HepG2 (cell line): ENCODE data around the gene SLC11A1. TPM values are rescaled to one million over a fixed set of nuclear protein-coding genes. Genes with fewer than 3 reads are reported as not detected.

ENCODE experiments used
- ATAC-seq: fragments of 200-7000 bp; cut with Tn5 transposase; 3 replicates; pipeline ENCODE4 v1.9.1; 2020; ENCODE audit warnings: mild to moderate bottlenecking, moderate library complexity
- BruUV-seq: library from RNA; stranded (reverse); fragments of 400-500 nt; replicated peaks from 2 replicates; lab custom pipeline; 2021; lab: Mats Ljungman, UMichigan
- CTCF ChIA-PET: fragments of 300-600 bp; formaldehyde crosslinking; extraction: SDS; loops from one replicate; lab custom pipeline; 2021; ENCODE audit warnings: low total read pairs, inconsistent platforms, low intra/inter-chr PET ratio; lab: Yijun Ruan, JAX
- POLR2A ChIA-PET: fragments of 350-600 bp; sonication (Branson Sonifier 250); formaldehyde crosslinking; loops from one replicate; lab custom pipeline; 2020; ENCODE audit warnings: antibody characterized with exemption, inconsistent platforms; lab: Yijun Ruan, JAX
- DNase-seq: peaks from one replicate; pipeline ENCODE4 v3.0.0-alpha.2; 2015; ENCODE audit warnings: low spot score
- FAIRE-seq: peaks from 3 replicates; lab custom pipeline; 2011; peaks lifted over from hg19 to GRCh38; lab: Jason Lieb, UNC
- H2AFZ ChIP-seq: one replicate; pipeline ENCODE4 v1.6.1; 2011; ENCODE audit warnings: low read length, inconsistent platforms
- H3K27ac ChIP-seq: fragments of 300-600 bp; 3 replicates; pipeline ENCODE4 v1.8.0; 2011; ENCODE audit warnings: mixed run types, mild to moderate bottlenecking, mixed read lengths, low read length, inconsistent platforms; ENCODE audit not compliant: insufficient read depth; ENCODE audit errors: extremely low read length
- H3K27me3 ChIP-seq, 2 experiments: fragments of 200-600 bp in 1 of 2; 2 replicates in 1 of 2; 3 replicates in 1 of 2; pipeline versions ENCODE4 v1.6.0 to v1.8.0; 2011; ENCODE audit warnings: low read length in 2 of 2, mild to moderate bottlenecking in 2 of 2, moderate library complexity in 2 of 2, inconsistent platforms in 1 of 2; ENCODE audit not compliant: insufficient read depth in 2 of 2, control insufficient read depth in 1 of 2
- H3K36me3 ChIP-seq, 2 experiments: fragments of 200-600 bp in 1 of 2; replicated peaks in 1 of 2; 2 replicates in 1 of 2; 3 replicates in 1 of 2; pipeline versions ENCODE4 v1.5.1 to v1.8.0; 2011; ENCODE audit warnings: low read length in 2 of 2, inconsistent platforms in 1 of 2; ENCODE audit not compliant: insufficient read depth in 2 of 2, control insufficient read depth in 1 of 2
- H3K4me1 ChIP-seq: 2 replicates; pipeline ENCODE4 v1.5.1; 2012; ENCODE audit warnings: low read length, inconsistent platforms; ENCODE audit not compliant: insufficient read depth
- H3K4me2 ChIP-seq: 2 replicates; pipeline ENCODE4 v1.6.0; 2011; ENCODE audit warnings: low read depth, low read length, inconsistent platforms
- H3K4me3 ChIP-seq, 3 experiments: fragments of 200-600 bp in 1 of 3; sonication (generic), shearing (Covaris generic) in 1 of 3; replicated peaks in 1 of 3; 2 replicates each; pipeline ENCODE4 v1.5.1; 2011 to 2016; ENCODE audit warnings: low read length in 3 of 3, inconsistent platforms in 2 of 3, low read depth in 2 of 3, mild to moderate bottlenecking in 2 of 3, control low read depth in 1 of 3, mixed read lengths in 1 of 3; ENCODE audit not compliant: insufficient read depth in 1 of 3
- H3K79me2 ChIP-seq: one replicate; pipeline ENCODE4 v1.6.1; 2011; ENCODE audit warnings: low read length, inconsistent platforms; ENCODE audit not compliant: insufficient read depth
- H3K9ac ChIP-seq: 2 replicates; pipeline ENCODE4 v1.6.0; 2011; ENCODE audit warnings: mild to moderate bottlenecking, low read depth, low read length, inconsistent platforms; ENCODE audit not compliant: insufficient read depth
- H3K9me3 ChIP-seq: 2 replicates; pipeline ENCODE4 v1.5.1; 2012; ENCODE audit warnings: mild to moderate bottlenecking, low read length
- H4K20me1 ChIP-seq: 2 replicates; pipeline ENCODE4 v1.6.0; 2011; ENCODE audit warnings: inconsistent platforms, mild to moderate bottlenecking, low read length, moderate library complexity; ENCODE audit not compliant: insufficient read depth
- ATF3 ChIP-seq: sonication (generic); formaldehyde crosslinking; IDR thresholded peaks from 2 replicates; pipeline ENCODE4 v1.4.0; 2020; ENCODE audit warnings: missing genetic modification reagents
- CHD2 ChIP-seq: IDR thresholded peaks from 2 replicates; pipeline ENCODE4 v1.6.1; 2011; ENCODE audit warnings: low read depth, low read length, improper control_type of control experiment
- CSRNP1 ChIP-seq: sonication (generic); formaldehyde crosslinking; IDR thresholded peaks from 2 replicates; pipeline ENCODE4 v1.8.1; 2023; ENCODE audit warnings: mild to moderate bottlenecking, missing genetic modification reagents
- IRF2 ChIP-seq: IDR thresholded peaks from 2 replicates; pipeline ENCODE4 v1.6.1; 2018; ENCODE audit warnings: missing genetic modification reagents, missing compliant biosample characterization
- MAF1 ChIP-seq: sonication (generic); formaldehyde crosslinking; IDR thresholded peaks from 2 replicates; pipeline ENCODE4 v1.5.0; 2020; ENCODE audit warnings: missing genetic modification reagents, borderline replicate concordance
- MIXL1 ChIP-seq: IDR thresholded peaks from 2 replicates; pipeline ENCODE4 v1.6.1; 2016
- MTERF4 ChIP-seq: sonication (generic); formaldehyde crosslinking; IDR thresholded peaks from 2 replicates; pipeline ENCODE4 v1.8.0; 2023; ENCODE audit warnings: mild to moderate bottlenecking, missing genetic modification reagents
- MYC ChIP-seq: sonication (generic); formaldehyde crosslinking; IDR thresholded peaks from 2 replicates; pipeline ENCODE4 v1.9.0; 2021; ENCODE audit warnings: missing genetic modification reagents, borderline replicate concordance
- NAIF1 ChIP-seq: sonication (generic); formaldehyde crosslinking; IDR thresholded peaks from 2 replicates; pipeline ENCODE4 v1.5.0; 2020; ENCODE audit warnings: mild to moderate bottlenecking, missing genetic modification reagents, borderline replicate concordance
- POGK ChIP-seq: sonication (generic); formaldehyde crosslinking; conservative IDR thresholded peaks from 2 replicates; pipeline ENCODE4 v1.8.0; 2022; ENCODE audit warnings: mild to moderate bottlenecking, moderate library complexity, missing genetic modification reagents
- POLR2A ChIP-seq, 2 experiments: IDR thresholded peaks; 2 replicates each; pipeline ENCODE4 v1.6.1; 2011; ENCODE audit warnings: low read depth in 2 of 2, low read length in 2 of 2, mild to moderate bottlenecking in 1 of 2, moderate library complexity in 1 of 2; ENCODE audit not compliant: insufficient read depth in 1 of 2
- ZFAT ChIP-seq: sonication (generic); formaldehyde crosslinking; conservative IDR thresholded peaks from 2 replicates; pipeline ENCODE4 v1.8.1; 2023; ENCODE audit warnings: missing genetic modification reagents, inconsistent platforms
- ZNF160 ChIP-seq: sonication (generic); formaldehyde crosslinking; IDR thresholded peaks from 2 replicates; pipeline ENCODE4 v1.8.0; 2022; ENCODE audit warnings: mild to moderate bottlenecking, inconsistent platforms, missing genetic modification reagents
- ZNF652 ChIP-seq: IDR thresholded peaks from 2 replicates; pipeline ENCODE4 v1.6.1; 2016; ENCODE audit warnings: low read depth, borderline replicate concordance
- ZNF660 ChIP-seq: sonication (generic); formaldehyde crosslinking; IDR thresholded peaks from 2 replicates; pipeline ENCODE4 v1.5.1; 2020; ENCODE audit warnings: mild to moderate bottlenecking, low read depth, missing genetic modification reagents, borderline replicate concordance
- ZNF776 ChIP-seq: sonication (generic); formaldehyde crosslinking; IDR thresholded peaks from 2 replicates; pipeline ENCODE4 v1.4.0; 2020; ENCODE audit warnings: mild to moderate bottlenecking, missing genetic modification reagents
- WGBS: methylation state at CpG from one replicate; pipeline ENCODE4 v1.1.6; 2017; ENCODE audit warnings: low lambda C conversion rate; 5-methylcytosine and 5-hydroxymethylcytosine counted together
- in situ Hi-C: cut with HindIII; loops from 2 replicates; pipeline ENCODE4 v1.10.0; 2017; ENCODE audit warnings: low pct_unique_long_range_greater_than_20kb; ENCODE audit not compliant: extremely low pct_ligation_motif_present
- intact Hi-C: fragments of 100-400 bp; cut with micrococcal nuclease; formaldehyde crosslinking; loops from one replicate; pipeline ENCODE4 v1.10.0; 2022; ENCODE audit not compliant: unreplicated experiment
- polyA plus RNA-seq, 8 experiments: library from polyadenylated mRNA; depleted of rRNA in 3 of 8; stranded (reverse) in 7 of 8; unstranded in 1 of 8; fragments of >200 nt; fragmentation: Illumina TruSeq in 4 of 8; extraction: Trizol in 4 of 8; gene quantifications; 2 replicates each; pipeline versions ENCODE4 v1.2.1 to v1.2.3, GENCODE V29; 2011 to 2016; ENCODE audit warnings: low read depth in 4 of 8, missing spikeins in 1 of 8, mixed read lengths in 1 of 8; ENCODE audit not compliant: insufficient read depth in 1 of 8
- total RNA-seq, 5 experiments: library from RNA; depleted of rRNA; stranded (reverse); fragments of >200 nt; fragmentation: Illumina TruSeq; extraction: Trizol; gene quantifications; 2 replicates each; pipeline ENCODE4 v1.2.3, GENCODE V29; 2016; ENCODE audit warnings: low read depth in 1 of 5

Gene SLC11A1
- total and polyA plus RNA-seq, 2 of the 13 experiments (the other 11 are each of a cell fraction or from before 2014, with no cell fraction given) = 0.33 to 2.3 TPM

GRCh38 chr2:218399391-218400166, 17.5 kb downstream of the SLC11A1 start, which contains the start of gene CTDSP1 (continued):
- TF ChIP-seq CHD2 = peak; percentile 53; the same call in 1 of the 2 replicates
- 0 out of 2 replicates have a peak, but pooled peaks have one; percentile 33 for TF ChIP-seq ATF3 (CRISPR knock-in tag)
- TF ChIP-seq ZNF660 (CRISPR knock-in tag) = no peak
- 0 out of 2 replicates have a peak, but pooled peaks have one; percentile 5 for TF ChIP-seq NAIF1 (CRISPR knock-in tag)
- TF ChIP-seq MIXL1 (CRISPR knock-in tag) = peak; percentile 62; the same call in 1 of the 2 replicates
- TF ChIP-seq ZNF160 (CRISPR knock-in tag) = no peak; the same call in 1 of the 2 replicates
- TF ChIP-seq MTERF4 (CRISPR knock-in tag) = peak; percentile 42; the same call in 1 of the 2 replicates
- peak; percentile 62; the same call in 1 of the 2 replicates for TF ChIP-seq IRF2

- Histone ChIP-seq H3K27me3 (no peaks in the 10 kb centered on the region; a peak in 1 of 5 replicates), H3K4me1 (peaks cover 55% of the 10 kb centered on the region), H4K20me1 (no peaks in the 10 kb centered on the region; the same call in 1 of the 2 replicates), H3K4me2 (peak overlapping the region; percentile 69), H3K27ac (peak overlapping the region; percentile 99), H3K9ac (peak overlapping the region; percentile 95), H3K9me3 (no peaks in the 10 kb centered on the region), H3K79me2 (peaks cover 49% of the 10 kb centered on the region), H3K4me3 (peak overlapping the region; percentile 85 to 97 (median 92)), H2AFZ (no peak overlapping the region), H3K36me3 (peaks cover 24 to 38% of the 10 kb centered on the region in 2 experiments; a peak in 4 of 5 replicates)
- intact Hi-C loops = no loop called here
- peak; percentile 12 for ATAC-seq
- POLR2A ChIA-PET = interaction anchor here (0.6 to 2.9 kb wide), 26 partner anchors 11 to 987 kb away, joined by 3 to 26 read pairs (median 6); partner anchors contain the start of genes AAMP, BCS1L, CATIP and DNPEP
- in situ Hi-C loops = no loop called here
- no peak for DNase-seq
- CTCF ChIA-PET = no interaction called here
- BruUV-seq = no TSS peak
- 3% methylated on average over 28 of the region's 63 CpGs for WGBS
- FAIRE-seq = no peak
- no peak for TF ChIP-seq ZFAT (CRISPR knock-in tag)
- peak; percentile 65 for TF ChIP-seq CSRNP1
- TF ChIP-seq MYC (CRISPR knock-in tag) = 0 out of 2 replicates have a peak, but pooled peaks have one; percentile 5
- peak; percentile 7; the same call in 1 of the 2 replicates for TF ChIP-seq POGK (CRISPR knock-in tag)
- 0 out of 2 replicates have a peak, but pooled peaks have one; percentile 1 for TF ChIP-seq MAF1 (CRISPR knock-in tag)
- peak; percentile 91 for TF ChIP-seq ZNF776 (CRISPR knock-in tag)
- peak in 1 of 2 experiments; percentile 77; a peak in 2 of 4 replicates for TF ChIP-seq POLR2A (IDR thresholded peaks at IDR 0.05; ENCODE audit: insufficient read depth in 1 of 2, low read depth in 2 of 2, low read length in 2 of 2)
- TF ChIP-seq ZNF652 (CRISPR knock-in tag) = 0 out of 2 replicates have a peak, but pooled peaks have one; percentile 12
Measured at GRCh38 chr2:218400167-218400929, 18.3 kb downstream of the SLC11A1 start.
